Umbilical cord (tissue), 2 donors: ENCODE measurements around the gene FANCF. TPM values are rescaled to one million over a fixed set of nuclear protein-coding genes. Genes with fewer than 3 reads are reported as not detected.
"Not testable (repeated sequence)": the region's sequence is repeated elsewhere in the genome, so short reads cannot be mapped to it uniquely, and the experiment has no call there.

Experiments used
- DNase-seq: peaks from one replicate; pipeline ENCODE4 v3.0.0-alpha.2; 2015; ENCODE audit warnings: low spot score
- total RNA-seq: library from RNA; depleted of rRNA; stranded (reverse); fragments of >200 nt; gene quantifications from one replicate; pipeline ENCODE4 v1.2.3, GENCODE V29; 2014; ENCODE audit warnings: low replicate concordance; ENCODE audit not compliant: insufficient read depth

The FANCF gene, protein sequence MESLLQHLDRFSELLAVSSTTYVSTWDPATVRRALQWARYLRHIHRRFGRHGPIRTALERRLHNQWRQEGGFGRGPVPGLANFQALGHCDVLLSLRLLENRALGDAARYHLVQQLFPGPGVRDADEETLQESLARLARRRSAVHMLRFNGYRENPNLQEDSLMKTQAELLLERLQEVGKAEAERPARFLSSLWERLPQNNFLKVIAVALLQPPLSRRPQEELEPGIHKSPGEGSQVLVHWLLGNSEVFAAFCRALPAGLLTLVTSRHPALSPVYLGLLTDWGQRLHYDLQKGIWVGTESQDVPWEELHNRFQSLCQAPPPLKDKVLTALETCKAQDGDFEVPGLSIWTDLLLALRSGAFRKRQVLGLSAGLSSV
- total RNA-seq = 7.5 TPM

DNA sequence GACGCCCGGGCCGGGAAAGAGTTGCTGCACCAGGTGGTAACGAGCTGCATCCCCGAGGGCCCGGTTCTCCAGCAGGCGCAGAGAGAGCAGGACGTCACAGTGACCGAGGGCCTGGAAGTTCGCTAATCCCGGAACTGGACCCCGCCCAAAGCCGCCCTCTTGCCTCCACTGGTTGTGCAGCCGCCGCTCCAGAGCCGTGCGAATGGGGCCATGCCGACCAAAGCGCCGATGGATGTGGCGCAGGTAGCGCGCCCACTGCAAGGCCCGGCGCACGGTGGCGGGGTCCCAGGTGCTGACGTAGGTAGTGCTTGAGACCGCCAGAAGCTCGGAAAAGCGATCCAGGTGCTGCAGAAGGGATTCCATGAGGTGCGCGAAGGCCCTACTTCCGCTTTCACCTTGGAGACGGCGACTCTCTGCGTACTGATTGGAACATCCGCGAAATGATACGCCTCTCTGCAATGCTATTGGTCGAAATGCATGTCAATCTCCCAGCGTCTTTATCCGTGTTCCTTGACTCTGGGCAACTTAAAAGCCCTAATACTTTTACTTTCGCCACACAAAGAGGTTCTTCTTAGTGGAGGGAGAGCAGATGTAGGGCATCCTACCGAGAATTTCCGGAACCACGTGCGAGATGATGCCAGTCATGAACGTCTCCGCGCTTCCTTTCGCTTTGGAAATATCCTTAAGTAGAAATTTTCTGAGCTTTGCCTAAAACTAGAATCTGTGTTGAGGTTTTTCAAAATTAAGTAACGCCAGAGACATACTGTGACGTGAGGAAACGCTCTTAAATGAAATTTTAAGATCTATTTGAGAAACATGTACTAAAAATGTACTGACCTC lies at the start of gene FANCF:
Gene FANCF (minus strand): TSS at position 376 of the 840 bp plus-strand sequence. CDS start 13 bp downstream, at position 363.
- peak; percentile 99 for DNase-seq

DNA sequence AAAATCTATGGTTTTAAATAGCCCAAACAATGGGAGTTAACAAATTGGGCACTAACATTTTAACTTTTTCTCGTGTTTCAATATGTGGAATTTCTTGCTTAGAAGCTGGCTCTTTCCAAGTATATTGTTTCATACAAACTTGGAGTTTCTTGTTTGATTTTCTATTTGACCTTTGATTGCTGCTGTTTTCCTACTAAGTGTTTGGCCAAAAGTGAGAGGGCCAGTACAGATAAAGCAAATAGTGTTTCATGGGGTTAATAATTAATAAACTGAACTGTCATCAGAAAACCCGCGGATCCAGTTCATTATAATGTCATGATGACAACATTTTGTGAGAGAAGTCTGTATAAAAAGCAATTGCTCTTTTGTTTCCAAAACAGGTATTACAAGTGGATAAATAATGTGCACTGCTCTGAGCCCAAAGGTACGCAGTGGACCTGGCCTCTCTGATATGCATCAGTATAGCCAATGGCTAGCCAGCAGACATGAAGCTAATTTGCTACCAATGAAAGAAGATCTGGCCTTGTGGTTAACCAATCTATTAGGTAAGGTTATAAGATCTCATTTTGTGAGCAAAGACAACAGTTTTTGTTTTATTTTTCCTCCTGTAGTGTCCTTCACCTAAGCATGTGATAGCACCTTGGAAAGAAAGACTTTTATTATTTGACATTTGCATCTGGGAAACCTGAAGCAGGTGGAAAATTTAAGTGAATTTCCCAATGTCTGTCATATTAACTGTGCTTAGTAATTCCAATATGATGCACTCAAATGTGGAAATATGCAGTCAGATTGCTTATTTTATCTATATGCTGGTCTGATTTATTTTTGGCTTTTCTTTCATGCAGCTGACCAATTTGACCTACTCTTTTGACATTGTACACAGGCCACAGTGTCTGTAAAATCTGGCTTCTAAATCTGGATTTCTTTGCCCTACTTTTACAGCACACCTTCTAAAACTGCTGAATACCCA lies 49.1 kb upstream of the FANCF start:
- DNase-seq = no peak

DNA sequence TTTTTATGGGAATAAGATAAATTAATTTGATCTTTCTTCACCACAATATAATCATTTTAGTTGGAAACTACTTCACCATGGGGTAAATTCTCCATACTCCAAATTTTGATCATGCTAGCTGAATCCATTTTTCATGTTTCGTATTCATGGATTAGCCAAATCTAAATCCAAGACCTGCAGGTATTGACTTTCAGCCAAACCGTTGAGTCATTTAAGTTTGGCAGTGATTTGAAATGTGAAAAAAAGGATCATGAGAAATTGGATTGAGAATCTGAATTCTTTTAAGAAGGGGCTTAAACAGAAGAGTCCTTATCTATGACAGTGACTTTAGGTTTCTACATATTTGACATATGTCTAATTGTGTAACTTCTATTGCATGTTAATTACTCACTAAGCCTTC lies 46.1 kb upstream of the FANCF start:
- DNase-seq = no peak

DNA sequence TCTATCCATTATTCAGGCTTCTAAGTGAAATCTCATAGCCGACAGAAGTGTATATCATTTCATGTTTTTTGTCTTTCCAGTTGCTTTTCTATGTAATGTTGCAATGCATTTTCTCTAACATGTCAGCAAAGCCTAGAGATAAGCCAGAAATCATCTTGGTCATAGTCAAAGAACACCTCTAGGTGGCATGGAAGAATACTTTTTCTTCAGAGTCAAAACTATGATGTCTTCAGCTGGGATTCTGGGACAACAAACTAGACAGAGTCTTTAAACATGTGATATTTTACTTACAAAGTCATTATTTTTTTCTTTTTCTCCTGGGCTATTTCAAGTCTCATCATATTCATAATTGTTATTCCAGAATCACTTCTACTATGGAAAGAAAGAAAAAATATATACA lies 45.2 kb upstream of the FANCF start:
- DNase-seq = peak; percentile 41

DNA sequence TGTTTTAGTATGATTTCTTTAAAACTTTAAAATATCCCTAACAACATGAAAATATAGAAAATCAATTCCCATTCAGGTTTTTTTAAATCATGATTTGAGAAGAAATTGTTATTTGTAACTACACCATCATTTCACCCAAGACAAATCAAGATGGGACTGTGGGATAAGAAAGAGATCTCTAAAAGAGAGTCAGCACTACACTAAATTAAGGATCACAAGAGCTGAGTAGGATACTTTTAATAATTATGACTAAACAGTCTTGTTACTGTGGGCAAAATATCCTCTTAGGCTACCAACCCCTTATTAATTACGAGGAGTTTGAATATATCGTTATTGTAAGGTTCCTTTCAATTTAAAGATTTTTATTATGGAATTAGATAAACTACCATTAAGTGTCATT lies 43.7 kb upstream of the FANCF start:
- no peak for DNase-seq

DNA sequence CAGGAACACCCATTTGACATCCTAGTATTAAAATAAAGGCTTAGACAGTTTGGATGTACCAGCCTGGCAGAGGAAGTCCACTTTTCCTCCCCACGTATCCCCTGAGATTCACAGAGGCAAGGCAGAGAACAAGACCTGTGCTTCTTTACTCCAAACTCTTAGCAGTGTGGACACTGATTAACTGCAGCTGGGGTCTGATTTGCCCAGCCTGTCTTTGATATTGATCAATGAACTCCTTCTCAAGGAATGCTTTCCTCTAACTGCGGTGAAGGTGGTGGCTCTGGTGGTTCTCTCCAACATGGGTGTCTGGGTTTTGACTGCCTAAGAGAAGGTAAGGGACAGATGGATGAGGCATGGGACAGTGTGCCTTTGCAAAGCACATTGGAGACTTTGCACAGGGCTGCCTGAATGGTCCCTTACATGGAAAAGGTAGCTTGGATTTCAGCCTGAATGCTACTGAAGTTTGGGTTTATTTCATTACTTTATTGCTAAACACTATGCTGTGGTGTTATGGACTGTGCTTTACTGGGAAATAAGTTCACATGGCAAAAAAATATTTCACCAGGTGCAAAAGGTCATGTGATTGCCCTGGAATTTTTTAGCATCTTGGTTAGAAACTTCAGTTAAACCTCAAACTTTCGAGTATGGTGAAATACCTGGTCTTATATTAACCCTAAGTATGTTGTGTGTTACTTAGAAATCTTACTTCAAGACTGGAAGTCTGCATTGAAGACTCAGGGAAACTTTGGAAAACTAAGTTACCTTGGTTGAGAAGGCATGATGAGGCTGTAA lies 42.6 kb upstream of the FANCF start:
- no peak for DNase-seq

DNA sequence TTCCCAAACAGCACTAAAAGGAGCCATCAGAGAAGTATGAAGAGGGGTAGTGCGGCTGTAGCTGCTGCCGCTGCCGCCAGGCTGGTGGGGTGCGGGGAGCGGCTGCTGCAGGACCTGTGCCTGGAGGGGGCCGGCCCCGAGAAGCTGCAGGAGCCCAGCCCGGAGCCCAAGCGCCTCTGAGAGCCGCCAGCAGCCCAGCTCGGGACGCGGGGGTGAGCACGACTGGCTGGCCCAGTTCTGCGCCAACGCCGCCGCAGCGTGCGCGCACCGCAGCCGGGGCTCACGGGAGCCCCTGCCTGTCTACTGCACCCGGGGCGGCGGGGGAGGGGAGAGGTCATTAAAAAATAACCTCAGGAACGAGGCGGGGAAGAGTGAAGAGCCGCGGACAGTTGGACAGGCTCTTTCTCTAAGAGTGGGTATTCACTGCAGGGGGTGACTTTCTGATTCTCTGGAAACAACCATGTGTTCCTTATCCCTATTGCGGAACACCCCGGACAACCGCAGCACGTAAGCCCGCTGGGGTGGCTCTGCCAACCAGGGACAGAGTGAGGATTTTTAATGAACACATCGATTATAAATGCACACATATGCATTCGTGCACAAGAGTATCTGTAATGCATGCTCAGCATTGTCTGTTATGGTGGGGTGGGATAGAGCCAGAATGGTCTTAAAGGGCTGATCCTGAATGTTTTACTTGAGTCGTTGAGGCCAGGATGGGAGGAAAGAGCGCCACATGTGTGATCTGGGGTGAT lies 41.2 kb upstream of the FANCF start:
- peak; percentile 64 for DNase-seq

DNA sequence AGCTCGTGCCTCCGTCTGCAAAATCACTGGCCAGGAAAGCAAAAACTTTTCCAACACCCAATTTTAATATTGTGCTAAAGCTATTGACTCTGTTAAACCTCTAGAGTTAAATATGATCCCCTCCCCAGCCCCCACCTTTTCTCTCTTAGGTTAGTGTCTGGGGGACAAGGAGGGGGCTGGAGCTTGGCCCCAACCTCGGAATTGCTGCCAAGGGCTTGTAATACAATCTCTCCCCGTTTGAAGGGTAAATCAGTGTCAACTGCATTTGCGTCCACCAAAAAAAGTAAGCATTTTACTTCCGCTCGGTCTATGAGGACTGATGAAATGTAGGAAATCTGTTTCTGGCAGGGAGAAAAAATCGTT lies 40.7 kb upstream of the FANCF start, which contains the start of gene GAS2:
Gene GAS2 (plus strand): TSS at position 287 of the 363 bp plus-strand sequence. CDS start 8,259 bp downstream, outside the sequence.
- DNase-seq = no peak

DNA sequence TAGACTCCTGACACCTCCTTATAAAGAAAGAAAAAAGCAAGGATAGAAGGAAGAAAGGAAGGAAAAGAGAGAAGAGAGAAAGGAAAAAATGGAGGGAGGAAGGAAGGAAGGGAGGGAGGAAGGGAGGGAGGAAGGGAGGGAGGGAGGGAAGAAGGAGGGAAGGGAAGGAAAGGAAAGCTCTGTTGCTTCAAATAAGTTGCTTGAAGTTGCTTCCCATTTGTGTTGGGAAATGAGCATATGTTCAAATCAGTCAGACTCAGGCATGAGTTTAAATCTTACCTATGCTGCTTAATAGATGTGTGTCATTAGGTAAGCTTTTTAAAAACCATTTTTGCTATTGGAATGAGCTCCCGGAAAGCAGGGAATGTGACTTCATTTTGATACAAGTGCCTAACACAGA lies 34.2 kb upstream of the FANCF start:
- no peak for DNase-seq

DNA sequence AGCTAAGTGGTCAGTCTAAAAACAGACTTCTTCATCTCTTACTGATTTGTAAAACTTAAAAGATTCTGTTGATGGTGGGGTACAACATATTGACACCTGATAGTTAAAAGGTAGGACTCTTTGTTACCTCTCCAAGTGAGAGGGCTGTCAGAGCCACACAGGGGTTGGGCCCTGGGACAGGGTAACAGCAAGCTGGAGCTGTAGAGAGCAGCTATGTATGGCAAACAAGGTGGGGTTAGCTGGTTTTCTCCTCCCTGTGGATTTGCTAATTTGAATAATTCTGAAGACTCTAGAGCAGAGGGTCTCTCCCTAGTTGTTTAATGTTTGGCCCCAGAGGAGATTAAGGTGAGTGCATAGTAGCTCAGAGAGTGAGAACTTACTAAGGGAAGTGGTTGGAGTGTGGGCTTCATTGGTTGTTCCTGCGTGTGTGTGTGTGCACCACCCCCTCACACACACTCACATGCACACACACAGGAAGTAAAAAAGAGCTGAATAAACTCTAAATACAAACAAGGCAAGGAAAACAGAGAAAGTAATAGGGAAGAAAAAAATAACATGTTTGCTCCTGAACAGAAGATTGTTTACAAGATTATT lies 31.6 kb upstream of the FANCF start:
- no peak for DNase-seq

DNA sequence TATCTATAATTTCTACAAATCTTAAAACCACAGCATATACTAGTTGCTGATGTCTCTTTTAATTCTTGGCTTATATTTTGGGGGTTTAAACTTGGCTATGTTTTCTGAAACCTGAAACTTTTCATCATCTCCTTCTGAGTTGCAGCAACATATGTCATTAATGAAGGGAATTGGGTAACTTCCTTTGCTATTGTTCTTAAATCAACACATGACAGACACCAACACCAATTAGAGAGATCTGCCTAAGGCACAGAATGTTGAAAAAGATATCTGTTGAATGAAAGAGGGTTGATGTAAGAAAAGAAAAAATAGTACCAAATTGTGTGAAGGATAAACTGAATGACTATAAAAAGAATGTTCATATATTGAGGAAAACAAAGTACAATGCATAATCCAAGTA lies 30.5 kb upstream of the FANCF start:
- no peak for DNase-seq

DNA sequence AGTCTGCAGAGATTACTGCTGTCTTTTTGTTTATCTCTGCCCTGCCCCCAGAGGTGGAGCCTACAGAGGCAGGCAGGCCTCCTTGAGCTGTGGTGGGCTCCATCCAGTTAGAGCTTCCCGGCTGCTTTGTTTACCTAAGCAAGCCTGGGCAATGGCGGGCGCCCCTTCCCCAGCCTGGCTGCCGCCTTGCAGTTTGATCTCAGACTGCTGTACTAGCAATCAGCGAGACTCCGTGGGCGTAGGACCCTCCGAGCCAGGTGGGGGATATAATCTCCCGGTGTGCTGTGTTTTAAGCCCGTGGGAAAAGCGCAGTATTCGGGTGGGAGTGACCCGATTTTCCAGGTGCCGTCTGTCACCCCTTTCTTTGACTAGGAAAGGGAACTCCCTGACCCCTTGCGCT lies 26.7 kb upstream of the FANCF start:
- DNase-seq = not testable (repeated sequence)

DNA sequence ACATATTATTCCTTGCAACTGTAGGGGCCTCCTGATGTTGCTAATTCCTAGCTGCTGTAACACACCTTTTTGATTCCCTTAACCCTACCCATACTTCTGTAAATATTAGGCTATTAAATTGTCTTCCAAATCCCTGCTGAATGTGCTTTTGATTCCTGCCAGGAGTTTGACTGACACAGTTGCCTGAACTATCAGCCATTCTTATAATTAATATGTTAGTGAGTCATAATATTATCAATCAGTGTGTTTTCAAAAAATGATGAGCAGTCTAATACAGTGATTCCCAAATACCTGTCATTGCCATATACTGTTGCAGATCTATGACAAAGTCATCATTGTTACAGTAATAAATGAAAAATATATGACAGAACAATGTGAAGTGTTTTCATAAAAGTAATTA lies 15.9 kb upstream of the FANCF start:
- no peak for DNase-seq

DNA sequence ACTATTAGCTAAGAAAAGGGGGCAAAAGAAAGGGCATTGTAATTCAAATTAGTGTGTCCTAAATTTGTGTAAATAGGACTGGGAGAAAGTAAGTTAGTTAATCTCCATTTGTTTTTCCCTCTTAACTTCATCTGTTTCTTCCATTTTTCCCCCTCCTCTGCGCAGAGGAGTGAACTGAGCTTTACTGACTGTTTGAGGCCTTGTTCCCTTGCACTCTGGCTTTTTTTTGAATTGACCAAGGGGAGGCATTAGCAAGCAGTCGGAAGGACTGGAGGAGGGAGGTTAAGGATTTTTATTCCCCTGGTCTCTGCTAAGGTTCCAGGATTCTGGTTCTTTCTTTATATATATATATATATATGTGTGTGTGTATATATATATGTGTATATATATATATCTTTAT lies 15.2 kb upstream of the FANCF start:
- no peak for DNase-seq

DNA sequence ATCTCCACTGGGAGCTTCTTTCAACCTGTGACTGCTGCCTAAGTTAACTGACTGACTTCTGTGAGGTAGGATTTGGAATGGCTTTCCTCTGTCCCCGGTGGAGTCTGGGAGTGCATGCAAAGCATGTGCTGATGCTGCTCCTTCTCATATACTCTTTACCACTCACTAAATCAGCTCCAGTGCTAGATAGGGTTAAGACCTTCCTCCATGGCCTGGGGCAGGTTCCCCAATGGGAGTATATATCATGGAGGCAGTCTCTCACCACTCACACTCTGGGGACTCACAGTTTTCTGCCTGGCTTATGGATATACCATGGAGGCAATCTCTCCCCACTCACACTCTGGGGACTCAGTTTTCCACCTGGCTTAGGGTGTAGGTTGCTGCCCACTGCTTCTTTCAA lies 10.1 kb upstream of the FANCF start:
- no peak for DNase-seq

DNA sequence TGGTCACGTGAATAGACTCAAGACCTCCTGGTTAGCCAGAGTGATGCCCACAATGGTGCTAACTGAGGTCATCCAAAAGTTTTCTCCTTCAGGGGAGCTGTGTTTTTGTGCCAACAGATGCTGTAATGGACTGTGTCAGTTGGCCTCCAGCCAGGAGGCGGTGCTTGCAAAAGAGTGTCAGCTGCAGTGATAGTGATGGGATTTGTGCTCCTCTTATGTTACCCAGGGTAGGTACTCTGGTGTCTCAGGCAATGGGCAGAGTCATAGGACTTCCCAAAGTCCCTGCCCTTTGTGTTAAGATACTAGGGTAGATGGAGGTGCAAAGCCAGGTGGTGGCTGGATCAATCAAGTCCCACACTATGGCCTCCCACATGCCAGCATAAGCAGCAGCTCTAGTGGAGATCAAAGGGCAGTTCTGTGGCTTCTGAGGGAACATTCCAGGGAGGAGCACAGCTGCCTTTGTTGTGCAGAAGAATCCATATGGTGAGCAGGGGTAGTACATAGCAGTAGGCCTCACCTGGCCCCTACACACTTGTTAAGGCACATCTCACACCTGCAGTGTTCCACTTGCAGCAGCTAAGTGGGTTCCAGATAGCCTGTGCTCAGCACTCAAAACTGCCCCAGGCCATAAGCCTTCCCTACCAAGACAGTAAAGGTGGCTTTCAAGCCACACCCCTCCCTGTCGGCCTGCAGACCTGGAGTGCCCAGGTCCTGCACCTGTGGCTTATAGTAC lies 9.4 kb upstream of the FANCF start:
- DNase-seq = no peak

DNA sequence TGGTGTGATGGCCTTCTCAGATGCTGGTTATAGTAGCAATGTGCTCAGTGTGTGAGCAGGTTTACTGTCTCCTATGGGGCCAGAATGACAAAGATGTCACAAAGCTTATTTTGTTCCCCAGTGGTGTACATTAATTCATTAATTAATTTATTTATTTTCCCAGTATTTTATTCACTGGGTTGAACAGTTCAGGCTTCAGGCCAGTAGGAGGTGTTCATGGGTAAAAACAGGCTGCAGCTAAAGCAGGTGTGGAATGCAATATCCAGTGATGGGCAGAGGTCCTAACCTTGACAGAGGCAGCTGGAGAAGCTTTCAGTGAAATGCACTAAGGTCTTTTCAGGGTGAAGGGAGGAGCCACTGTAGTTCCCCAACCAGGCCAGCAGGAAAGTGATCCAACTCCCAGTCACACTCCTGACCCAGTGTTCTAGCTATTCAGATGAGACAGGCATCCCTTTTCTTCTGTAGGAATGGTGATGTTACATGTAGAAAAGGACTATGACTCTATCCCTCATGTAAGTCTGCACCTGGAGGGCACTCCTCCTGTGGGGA lies 7.8 kb upstream of the FANCF start:
- no peak for DNase-seq

DNA sequence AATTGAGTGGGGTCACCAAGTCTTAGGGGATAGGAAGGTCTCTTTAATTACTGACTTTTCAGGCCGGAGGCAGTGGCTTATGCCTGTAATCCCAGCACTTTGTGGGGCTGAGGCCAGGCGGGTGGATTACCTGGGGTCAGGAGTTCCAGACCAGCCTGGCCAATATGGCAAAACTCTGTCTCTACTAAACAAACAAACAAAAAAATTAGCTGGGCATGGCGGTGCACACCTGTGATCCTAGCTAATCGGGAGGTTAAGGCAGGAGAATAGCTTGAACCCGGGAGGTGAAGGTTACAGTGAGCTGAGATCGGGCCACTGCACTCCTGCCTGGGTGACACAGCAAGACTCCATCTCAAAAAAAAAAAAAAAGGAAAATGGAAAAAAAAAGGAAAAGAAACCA lies 1.8 kb upstream of the FANCF start:
- DNase-seq = no peak
